HEK293T (cell line): Measurements from ENCODE around the gene KLHL15.
A peak's percentile ranks its signal among the peaks of the same experiment; 100 is the strongest.

Experiments used
- CTCF ChIA-PET: fragments of 350-600 bp; formaldehyde crosslinking; extraction: SDS; loops from one replicate; lab custom pipeline; 2021; ENCODE audit warnings: antibody characterized with exemption, inconsistent platforms; lab: Yijun Ruan, JAX
- POLR2A ChIA-PET: fragments of 350-600 bp; formaldehyde crosslinking; extraction: SDS; loops from one replicate; lab custom pipeline; 2020; ENCODE audit warnings: antibody characterized with exemption, inconsistent platforms; lab: Yijun Ruan, JAX
- DNase-seq: peaks from one replicate; pipeline ENCODE4 v3.0.0; 2012; ENCODE audit warnings: mixed read lengths; ENCODE audit errors: extremely low spot score
- ARNT ChIP-seq: fragments of 450-650 bp; IDR thresholded peaks from 2 replicates; pipeline ENCODE4 v1.6.1; 2017; ENCODE audit warnings: mild to moderate bottlenecking
- CTBP1 ChIP-seq: fragments of 450-650 bp; IDR thresholded peaks from 2 replicates; pipeline ENCODE4 v1.6.1; 2016; ENCODE audit warnings: borderline replicate concordance
- ELF4 ChIP-seq: fragments of 450-650 bp; IDR thresholded peaks from 2 replicates; pipeline ENCODE4 v1.6.1; 2017; ENCODE audit warnings: antibody characterized with exemption
- FOXA1 ChIP-seq: fragments of 450-650 bp; IDR thresholded peaks from 2 replicates; pipeline ENCODE4 v1.6.1; 2016; ENCODE audit warnings: mild to moderate bottlenecking
- FOXK2 ChIP-seq: fragments of 450-650 bp; IDR thresholded peaks from 2 replicates; pipeline ENCODE4 v1.6.1; 2016; ENCODE audit warnings: mild to moderate bottlenecking
- FOXM1 ChIP-seq: fragments of 450-650 bp; IDR thresholded peaks from 2 replicates; pipeline ENCODE4 v1.6.1; 2017; ENCODE audit warnings: mild to moderate bottlenecking, borderline replicate concordance
- HDGF ChIP-seq: fragments of 450-650 bp; IDR thresholded peaks from 2 replicates; pipeline ENCODE4 v1.6.1; 2017; ENCODE audit warnings: antibody characterized with exemption, borderline replicate concordance
- L3MBTL2 ChIP-seq: fragments of 450-650 bp; conservative IDR thresholded peaks from 2 replicates; pipeline ENCODE4 v1.6.1; 2016; ENCODE audit warnings: mild to moderate bottlenecking
- LEF1 ChIP-seq: fragments of 450-650 bp; IDR thresholded peaks from 2 replicates; pipeline ENCODE4 v1.6.1; 2017; ENCODE audit warnings: mild to moderate bottlenecking, borderline replicate concordance
- PKNOX1 ChIP-seq: fragments of 450-650 bp; IDR thresholded peaks from 2 replicates; pipeline ENCODE4 v1.6.1; 2016
- SP1 ChIP-seq: fragments of 450-650 bp; IDR thresholded peaks from 2 replicates; pipeline ENCODE4 v1.6.1; 2017
- SUZ12 ChIP-seq: fragments of 450-650 bp; IDR thresholded peaks from 2 replicates; pipeline ENCODE4 v1.6.1; 2016; ENCODE audit warnings: mild to moderate bottlenecking
- TARDBP ChIP-seq: fragments of 450-650 bp; IDR thresholded peaks from 2 replicates; pipeline ENCODE4 v1.6.1; 2016
- ZNF384 ChIP-seq: fragments of 450-650 bp; IDR thresholded peaks from 2 replicates; pipeline ENCODE4 v1.6.1; 2016

KLHL15 gene

GRCh38 chrX:24005867-24006266 lies 21.1 kb downstream of the KLHL15 start:
- TF ChIP-seq SUZ12 = no peak
- no peak for TF ChIP-seq L3MBTL2
- no peak for TF ChIP-seq FOXM1
- no peak for DNase-seq
- ChIA-PET CTCF (no interaction called here), POLR2A (no interaction called here)

- POLR2A ChIA-PET = no interaction called here
- TF ChIP-seq FOXK2 (no peak), TARDBP (no peak), FOXM1 (no peak), CTBP1 (no peak), PKNOX1 (no peak), SP1 (no peak)
- DNase-seq = no peak
- CTCF ChIA-PET = no interaction called here
These were observed 22.0 kb downstream of the KLHL15 start for GRCh38 chrX:24005028-24005427.

- CTCF ChIA-PET = no interaction called here
- TF ChIP-seq CTBP1 = peak; percentile 57; the same call in 1 of the 2 replicates
- no peak for TF ChIP-seq HDGF
- POLR2A ChIA-PET = interaction anchor here (1.5 kb wide), 1 partner anchor 10 kb away, joined by 3 read pairs; no protein-coding TSS in a partner anchor
- peak; percentile 21 for DNase-seq
These were observed 24.2 kb downstream of the KLHL15 start for GRCh38 chrX:24002792-24003191.

- TF ChIP-seq FOXA1 (no peak), ARNT (no peak), ELF4 (no peak), TARDBP (no peak), HDGF (no peak)
- POLR2A ChIA-PET = interaction anchor here (1.5 kb wide), 1 partner anchor 10 kb away, joined by 3 read pairs; no protein-coding TSS in a partner anchor
- CTCF ChIA-PET = interaction anchor here (0.7 kb wide), 1 partner anchor 63 kb away, joined by 3 read pairs; no protein-coding TSS in a partner anchor
- no peak for DNase-seq
These were observed 24.8 kb downstream of the KLHL15 start for GRCh38 chrX:24002167-24002566.

- CTCF ChIA-PET = no interaction called here
- DNase-seq = no peak
- POLR2A ChIA-PET = no interaction called here
- TF ChIP-seq L3MBTL2 (no peak), PKNOX1 (no peak), HDGF (no peak)
These were observed 27.3 kb downstream of the KLHL15 start for GRCh38 chrX:23999671-24000070.

GRCh38 chrX:23993012-23993633 lies 33.9 kb downstream of the KLHL15 start:
- no peak for TF ChIP-seq ELF4
- no peak for TF ChIP-seq SUZ12
- no peak for TF ChIP-seq TARDBP
- TF ChIP-seq PKNOX1 = no peak
- no peak for TF ChIP-seq L3MBTL2
- TF ChIP-seq CTBP1 = no peak
- no peak for TF ChIP-seq FOXA1
- no peak for TF ChIP-seq ARNT
- no peak for TF ChIP-seq SP1
- no peak for TF ChIP-seq ZNF384
- POLR2A ChIA-PET = interaction anchor here (1.0 to 1.5 kb wide), 3 partner anchors 10 to 210 kb away, joined by 3 read pairs; partner anchors contain the start of gene SAT1
- CTCF ChIA-PET = interaction anchor here (0.5 kb wide), 1 partner anchor 41 kb away, joined by 3 read pairs; no protein-coding TSS in a partner anchor
- DNase-seq = no peak

- TF ChIP-seq L3MBTL2 (no peak), LEF1 (no peak), ZNF384 (no peak)
- ChIA-PET CTCF (interaction anchor here (0.6 kb wide), 1 partner anchor 15 kb away, joined by 6 read pairs; no protein-coding TSS in a partner anchor), POLR2A (interaction anchor here (0.8 to 1.5 kb wide), 4 partner anchors 10 to 210 kb away, joined by 3 to 4 read pairs (median 3); partner anchors contain the start of gene SAT1)
- no peak for DNase-seq
These were observed 34.6 kb downstream of the KLHL15 start for GRCh38 chrX:23992431-23992830.

- DNase-seq = no peak
- ChIA-PET CTCF (interaction anchor here (0.6 kb wide), 1 partner anchor 26 kb away, joined by 3 read pairs; no protein-coding TSS in a partner anchor), POLR2A (no interaction called here)
- no peak for TF ChIP-seq SUZ12
- no peak for TF ChIP-seq L3MBTL2
- no peak for TF ChIP-seq LEF1
- no peak for TF ChIP-seq FOXK2
These were observed 36.5 kb downstream of the KLHL15 start for GRCh38 chrX:23990455-23990854.
